Sigmoid colon (tissue), 7 donors: ENCODE measurements around the gene SMYD2. TPM values are rescaled to one million over a fixed set of nuclear protein-coding genes. Genes with fewer than 3 reads are reported as not detected.

Experiments used
- DNase-seq: peaks from one replicate; pipeline ENCODE4 v3.0.0-alpha.2; 2019
- H3K27ac ChIP-seq, 4 donors: fragments of 200-600 bp; sonication (generic); one replicate each; pipeline ENCODE4 v1.5.1; 2016 to 2019; ENCODE audit warnings: mild to moderate bottlenecking in 1 of 4
- H3K27me3 ChIP-seq, 3 donors: fragments of 200-600 bp; sonication (generic); one replicate each; pipeline ENCODE4 v1.5.1; 2019; ENCODE audit warnings: mild to moderate bottlenecking in 1 of 3
- H3K36me3 ChIP-seq, 4 donors: fragments of 200-600 bp; sonication (generic); one replicate each; pipeline ENCODE4 v1.5.1; 2016 to 2019
- H3K4me1 ChIP-seq, 4 donors: fragments of 200-600 bp; sonication (generic); one replicate each; pipeline ENCODE4 v1.5.1; 2017 to 2019
- H3K4me3 ChIP-seq, 4 donors: fragments of 200-600 bp; sonication (generic); one replicate each; pipeline ENCODE4 v1.5.1; 2017 to 2019; ENCODE audit warnings: mild to moderate bottlenecking in 2 of 4, moderate library complexity in 1 of 4
- H3K9me3 ChIP-seq, 4 donors: fragments of 200-600 bp in 3 of 4; sonication (generic) in 3 of 4; one replicate each; pipeline versions ENCODE4 v1.5.1 to v1.6.1; 2013 to 2019
- EP300 ChIP-seq, 4 donors: sonication (generic); formaldehyde crosslinking; IDR thresholded peaks; one replicate each; pipeline ENCODE4 v1.6.1; 2017; ENCODE audit warnings: antibody characterized with exemption in 4 of 4
- POLR2A ChIP-seq, 2 donors: fragments of 450-650 bp; IDR thresholded peaks; one replicate each; pipeline ENCODE4 v1.6.1; 2016; ENCODE audit warnings: antibody characterized with exemption in 2 of 2, mild to moderate bottlenecking in 2 of 2, moderate library complexity in 2 of 2
- POLR2AphosphoS5 ChIP-seq, 4 donors: sonication (generic); formaldehyde crosslinking; IDR thresholded peaks; one replicate each; pipeline ENCODE4 v1.6.1; 2017; ENCODE audit warnings: antibody characterized with exemption in 4 of 4
- WGBS, 2 donors: extraction: QIAGEN DNeasy Blood & Tissue Kit; methylation state at CpG; one replicate each; pipeline ENCODE4 v1.1.7; 2013; 5-methylcytosine and 5-hydroxymethylcytosine counted together
- intact Hi-C: fragments of 100-400 bp; cut with DNase I; formaldehyde crosslinking; loops from one replicate; pipeline ENCODE4 v1.15.1; 2023
- polyA plus RNA-seq, 3 donors: library from polyadenylated mRNA; stranded (reverse); fragments of 200-250 nt; gene quantifications; one replicate each; pipeline ENCODE4 v1.2.3, GENCODE V29; 2013
- total RNA-seq, 4 donors: library from RNA; depleted of rRNA; stranded (reverse); fragments of >200 nt; gene quantifications; one replicate each; pipeline ENCODE4 v1.1.0, GENCODE V29; 2016
- TF ChIP-seq, protein P1 (sequence below), 4 experiments: fragments of 450-650 bp in 3 of 4; fragments of 200-600 bp in 1 of 4; IDR thresholded peaks; one replicate each; pipeline ENCODE4 v1.5.1; 2016 to 2019; ENCODE audit warnings: antibody characterized with exemption in 4 of 4, mild to moderate bottlenecking in 3 of 4, moderate library complexity in 2 of 4
- donor health status: healthy with polysubstance abuse.
- donor health status: Bipolar disorder and iron deficiency.
- donor health status: healthy.

Gene SMYD2
- total and polyA plus RNA-seq, 7 donors: 12.5 to 23.4 (median 16.7) TPM

DNA sequence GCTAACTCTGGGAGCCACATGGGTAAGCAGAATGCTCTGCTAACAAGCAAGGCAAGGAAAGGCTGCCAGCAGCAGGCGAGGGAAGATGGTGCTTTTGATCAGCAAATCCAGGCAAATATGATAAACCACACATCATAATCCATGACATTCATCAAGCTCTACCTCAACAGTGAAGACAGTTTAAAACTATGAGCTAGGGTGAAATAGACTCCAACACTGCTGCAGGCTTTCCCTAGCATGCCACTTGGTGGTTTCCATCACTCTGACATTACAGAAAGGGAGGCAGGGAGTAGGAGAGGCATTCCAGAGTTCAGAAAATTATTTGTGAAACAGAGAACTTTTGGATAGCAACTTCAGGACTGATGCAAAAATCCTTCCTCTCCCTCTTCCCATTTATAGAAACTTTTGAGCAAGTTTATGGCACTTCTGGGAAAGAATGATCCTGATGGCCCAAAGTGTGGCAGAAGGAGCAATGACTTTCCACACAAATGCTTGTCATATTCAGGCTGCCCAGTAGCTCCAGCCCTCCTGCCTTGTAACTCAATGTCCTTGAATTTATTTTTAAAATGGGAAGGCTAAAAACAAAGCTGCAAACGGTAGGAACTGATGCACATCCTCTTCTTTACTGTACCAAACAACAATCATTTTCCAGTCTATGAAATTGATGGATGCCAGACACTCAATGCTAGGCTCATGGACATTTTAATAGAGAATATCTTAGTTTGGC, 70.8 kb downstream of the SMYD2 start:
- TF ChIP-seq POLR2AphosphoS5 (IDR thresholded peaks at IDR 0.05) (no peak), EP300 (IDR thresholded peaks at IDR 0.05) (no peak), POLR2A (IDR thresholded peaks at IDR 0.05) (no peak)
- TF ChIP-seq, protein P1, sequence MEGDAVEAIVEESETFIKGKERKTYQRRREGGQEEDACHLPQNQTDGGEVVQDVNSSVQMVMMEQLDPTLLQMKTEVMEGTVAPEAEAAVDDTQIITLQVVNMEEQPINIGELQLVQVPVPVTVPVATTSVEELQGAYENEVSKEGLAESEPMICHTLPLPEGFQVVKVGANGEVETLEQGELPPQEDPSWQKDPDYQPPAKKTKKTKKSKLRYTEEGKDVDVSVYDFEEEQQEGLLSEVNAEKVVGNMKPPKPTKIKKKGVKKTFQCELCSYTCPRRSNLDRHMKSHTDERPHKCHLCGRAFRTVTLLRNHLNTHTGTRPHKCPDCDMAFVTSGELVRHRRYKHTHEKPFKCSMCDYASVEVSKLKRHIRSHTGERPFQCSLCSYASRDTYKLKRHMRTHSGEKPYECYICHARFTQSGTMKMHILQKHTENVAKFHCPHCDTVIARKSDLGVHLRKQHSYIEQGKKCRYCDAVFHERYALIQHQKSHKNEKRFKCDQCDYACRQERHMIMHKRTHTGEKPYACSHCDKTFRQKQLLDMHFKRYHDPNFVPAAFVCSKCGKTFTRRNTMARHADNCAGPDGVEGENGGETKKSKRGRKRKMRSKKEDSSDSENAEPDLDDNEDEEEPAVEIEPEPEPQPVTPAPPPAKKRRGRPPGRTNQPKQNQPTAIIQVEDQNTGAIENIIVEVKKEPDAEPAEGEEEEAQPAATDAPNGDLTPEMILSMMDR (IDR thresholded peaks at IDR 0.05): no peak
- peaks cover 2 to 39% (median 11%) of the 10 kb centered on the region in 4 donors for H3K4me1 ChIP-seq
- no peak overlapping the region for H3K27ac ChIP-seq
- WGBS, 2 donors: 68 to 73% methylated on average over 2 of the region's 2 CpGs
- H3K36me3 ChIP-seq: peaks cover 0 to 16% (median 8%) of the 10 kb centered on the region in 4 donors
- no peaks in the 10 kb centered on the region for H3K27me3 ChIP-seq
- intact Hi-C loops: no loop called here
- DNase-seq: no peak
- H3K9me3 ChIP-seq: no peaks in the 10 kb centered on the region
- H3K4me3 ChIP-seq: no peak overlapping the region

DNA sequence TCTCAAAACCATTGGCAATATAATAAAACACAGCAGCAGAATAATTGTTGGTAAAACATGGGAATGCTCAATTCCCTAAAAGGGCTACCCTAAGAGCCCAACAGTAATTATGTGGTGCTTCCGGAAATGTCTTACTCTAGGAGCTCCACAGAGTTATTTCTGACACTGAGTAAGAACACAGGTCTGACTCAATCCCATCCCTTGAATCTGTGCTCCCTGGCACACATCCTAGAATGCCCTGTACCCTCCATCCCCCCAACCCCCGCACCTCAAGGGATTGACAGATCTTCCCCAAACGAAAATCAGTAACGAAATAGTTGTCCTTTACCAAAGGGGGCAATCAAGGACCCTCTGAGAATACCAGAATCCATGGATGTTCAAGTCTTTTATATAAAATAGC, 71.9 kb downstream of the SMYD2 start:
- no peak overlapping the region for H3K27ac ChIP-seq
- WGBS, 2 donors: 95% methylated on average over 4 of the region's 4 CpGs
- no peak for DNase-seq
- no peak overlapping the region for H3K4me3 ChIP-seq
- TF ChIP-seq POLR2A (IDR thresholded peaks at IDR 0.05): no peak
- no peak for TF ChIP-seq POLR2AphosphoS5 (IDR thresholded peaks at IDR 0.05)
- TF ChIP-seq, protein P1 (IDR thresholded peaks at IDR 0.05): no peak
- no peak for TF ChIP-seq EP300 (IDR thresholded peaks at IDR 0.05)
- no peaks in the 10 kb centered on the region for H3K27me3 ChIP-seq
- no peaks in the 10 kb centered on the region for H3K9me3 ChIP-seq
- peaks cover 2 to 39% (median 11%) of the 10 kb centered on the region in 4 donors for H3K4me1 ChIP-seq
- intact Hi-C loops: no loop called here
- peaks cover 11 to 20% (median 17%) of the 10 kb centered on the region in 4 donors for H3K36me3 ChIP-seq

DNA sequence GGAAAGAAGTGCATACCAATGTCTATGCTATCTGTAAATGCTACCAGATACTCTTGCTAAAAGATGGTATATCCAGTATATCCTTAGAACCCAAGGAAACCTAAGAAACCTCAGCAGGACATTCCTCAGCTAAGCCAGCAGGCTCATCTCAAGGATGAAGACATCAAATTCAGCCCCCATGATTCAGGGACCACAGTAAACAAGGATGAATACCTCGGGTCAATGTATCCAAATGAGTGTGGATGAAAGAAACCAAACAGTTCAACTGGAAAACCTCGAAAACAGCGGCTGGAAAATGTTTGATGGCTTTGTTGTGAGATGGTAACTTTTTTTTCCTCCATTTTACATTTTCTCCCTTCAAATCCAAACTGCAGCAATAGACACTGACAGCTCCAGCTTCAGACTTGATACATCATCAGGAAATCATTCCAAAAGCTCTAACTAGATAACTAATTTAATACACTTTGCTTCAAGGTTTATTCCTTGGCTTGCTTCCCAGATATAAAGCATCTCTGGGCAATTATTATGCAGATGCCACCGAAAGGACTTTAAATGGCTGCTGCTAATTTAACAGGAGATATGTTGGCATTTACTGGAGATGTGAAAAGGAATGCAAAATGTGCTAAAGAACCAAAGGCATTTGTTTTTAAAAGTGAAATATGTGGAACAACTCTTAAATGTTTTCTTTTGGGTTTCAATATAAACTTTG, 73.6 kb downstream of the SMYD2 start:
- H3K27me3 ChIP-seq: no peaks in the 10 kb centered on the region
- WGBS, 2 donors: 78 to 85% methylated on average over 4 of the region's 4 CpGs
- intact Hi-C loops: no loop called here
- H3K36me3 ChIP-seq: peaks cover 11 to 30% (median 14%) of the 10 kb centered on the region in 4 donors
- TF ChIP-seq EP300 (IDR thresholded peaks at IDR 0.05): no peak
- TF ChIP-seq POLR2A (IDR thresholded peaks at IDR 0.05): no peak
- TF ChIP-seq POLR2AphosphoS5 (IDR thresholded peaks at IDR 0.05): no peak
- TF ChIP-seq, protein P1 (IDR thresholded peaks at IDR 0.05): no peak
- H3K4me1 ChIP-seq: peaks cover 2 to 38% (median 11%) of the 10 kb centered on the region in 4 donors
- peak overlapping the region in 1 of 4 donors; percentile 52 for H3K27ac ChIP-seq
- H3K4me3 ChIP-seq: no peak overlapping the region
- DNase-seq: no peak
- H3K9me3 ChIP-seq: no peaks in the 10 kb centered on the region

DNA sequence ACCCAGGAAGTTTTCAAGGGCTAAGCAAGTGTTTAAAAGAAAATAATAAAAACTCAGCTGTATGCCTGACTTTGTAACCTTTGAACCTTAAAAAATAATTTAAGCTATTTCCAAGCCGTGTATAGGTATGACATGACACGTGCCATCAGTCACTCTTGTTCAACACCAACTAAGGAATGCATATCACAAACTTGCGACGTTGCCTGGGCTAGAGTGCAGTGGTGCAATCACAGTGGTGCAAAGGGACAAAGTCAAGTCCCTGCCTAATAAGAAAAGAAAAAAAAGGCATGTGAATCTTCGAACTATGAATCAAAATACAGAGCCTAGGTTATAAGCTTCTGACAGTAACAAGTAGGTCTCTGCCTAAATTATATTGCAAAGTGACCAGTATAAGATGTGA, 79.2 kb downstream of the SMYD2 start:
- Histone ChIP-seq H3K4me3 (no peak overlapping the region), H3K4me1 (peaks cover 0 to 4% (median 1%) of the 10 kb centered on the region in 4 donors), H3K27ac (no peak overlapping the region), H3K36me3 (peaks cover 11 to 72% (median 16%) of the 10 kb centered on the region in 4 donors), H3K9me3 (no peaks in the 10 kb centered on the region), H3K27me3 (no peaks in the 10 kb centered on the region)
- DNase-seq: no peak
- intact Hi-C loops: no loop called here
- WGBS, 2 donors: 83 to 92% methylated on average over 5 of the region's 5 CpGs
- TF ChIP-seq EP300 (IDR thresholded peaks at IDR 0.05): no peak
- TF ChIP-seq, protein P1 (IDR thresholded peaks at IDR 0.05): no peak
- TF ChIP-seq POLR2AphosphoS5 (IDR thresholded peaks at IDR 0.05): no peak
- TF ChIP-seq POLR2A (IDR thresholded peaks at IDR 0.05): no peak
